ENCODE data around the gene OR4D11. TPM values are rescaled to one million over a fixed set of nuclear protein-coding genes. Genes with fewer than 3 reads are reported as not detected.

OR4D11 gene
- total and polyA plus RNA-seq, 2 donors (not counting 1 experiment from before 2014, with no cell fraction given): not detected

- Mint-ChIP-seq H3K4me3 (no peak overlapping the region), H3K27me3 (peaks cover 12% of the 10 kb centered on the region), H3K9me3 (ENCODE audit: insufficient read depth) (no peaks in the 10 kb centered on the region), H3K4me1 (peaks cover 10% of the 10 kb centered on the region), H3K27ac (no peak overlapping the region)
- intact Hi-C loops (cut with micrococcal nuclease): no loop called here
- no peaks in the 10 kb centered on the region for H3K9me3 ChIP-seq (ENCODE audit: control extremely low read depth in 1 of 3, control insufficient read depth in 2 of 3, insufficient read depth in 1 of 3, low read length in 2 of 3)
- H3K4me1 ChIP-seq (ENCODE audit: control insufficient read depth in 2 of 2, insufficient read depth in 2 of 2, low read length in 2 of 2): peaks cover 4 to 5% of the 10 kb centered on the region in 2 donors
- no peak for ATAC-seq (ENCODE audit: low read depth)
- TF ChIP-seq CTCF (IDR thresholded peaks at IDR 0.05) (no peak), EZH2 (IDR thresholded peaks at IDR 0.05; ENCODE audit: borderline replicate concordance, insufficient read depth, low read depth, low read length, poor library complexity, severe bottlenecking) (no peak)
- no peak overlapping the region for H3K27ac ChIP-seq (ENCODE audit: low read length in 2 of 2)
- no peaks in the 10 kb centered on the region for H4K20me1 ChIP-seq (ENCODE audit: control insufficient read depth, insufficient read depth, low read length, poor library complexity, severe bottlenecking)
- ChIA-PET CTCF (interaction anchor here (1.0 kb wide), 1 partner anchor 29 kb away, joined by 3 read pairs; no protein-coding TSS in a partner anchor), POLR2A (interaction anchor here (0.6 kb wide), 1 partner anchor 145 kb away, joined by 8 read pairs; no protein-coding TSS in a partner anchor)
- no peaks in the 10 kb centered on the region for H3K79me2 ChIP-seq (ENCODE audit: control insufficient read depth, insufficient read depth, low read length)
- no peak overlapping the region for H2AFZ ChIP-seq (ENCODE audit: insufficient read depth, low read depth, low read length, poor library complexity, severe bottlenecking)
- no peak overlapping the region for H3K9ac ChIP-seq (ENCODE audit: low read length)
- no peaks in the 10 kb centered on the region for H3K27me3 ChIP-seq (replicated peaks in 1 of 4; ENCODE audit: control extremely low read depth in 1 of 4, control insufficient read depth in 3 of 4, insufficient read depth in 4 of 4, low read length in 3 of 4)
- no peak overlapping the region for H3K4me3 ChIP-seq (ENCODE audit: control extremely low read depth in 1 of 5, extremely low read depth in 1 of 5, insufficient read depth in 1 of 5, low read depth in 2 of 5, low read length in 4 of 5)
- no peak for DNase-seq
- H3K36me3 ChIP-seq (replicated peaks in 1 of 2; ENCODE audit: control extremely low read depth in 1 of 2, control insufficient read depth in 1 of 2, extremely low read depth in 1 of 2, insufficient read depth in 2 of 2, low read length in 1 of 2): no peaks in the 10 kb centered on the region
- H3K4me2 ChIP-seq (replicated peaks; ENCODE audit: low read depth, low read length, poor library complexity, severe bottlenecking): no peak overlapping the region
Measured at GRCh38 chr11:59479906-59480305, 23.5 kb upstream of the OR4D11 start.

DNA sequence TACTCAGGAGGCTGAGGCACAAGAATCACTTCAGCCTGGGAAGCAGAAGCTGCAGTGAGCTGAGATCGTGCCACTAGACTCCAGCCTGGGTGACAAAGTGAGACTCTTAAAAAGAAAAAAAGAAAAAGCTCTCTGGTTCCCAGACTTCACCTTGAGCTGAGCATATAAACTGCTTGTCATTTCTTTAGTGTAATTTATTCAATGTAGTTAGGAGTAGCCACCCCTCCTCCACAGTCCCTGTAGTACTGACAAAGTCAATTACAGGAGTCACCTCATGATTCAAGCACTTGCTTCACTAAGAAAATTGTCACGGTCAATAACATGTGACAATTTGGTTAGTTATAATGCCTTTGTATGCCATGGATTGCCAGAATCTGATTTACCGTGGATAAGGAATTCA is 23.0 kb upstream of the OR4D11 start:
- Histone ChIP-seq H2AFZ (ENCODE audit: insufficient read depth, low read depth, low read length, poor library complexity, severe bottlenecking) (no peak overlapping the region), H3K4me1 (ENCODE audit: control insufficient read depth in 2 of 2, insufficient read depth in 2 of 2, low read length in 2 of 2) (peaks cover 4 to 5% of the 10 kb centered on the region in 2 donors), H4K20me1 (ENCODE audit: control insufficient read depth, insufficient read depth, low read length, poor library complexity, severe bottlenecking) (no peaks in the 10 kb centered on the region), H3K36me3 (replicated peaks in 1 of 2; ENCODE audit: control extremely low read depth in 1 of 2, control insufficient read depth in 1 of 2, extremely low read depth in 1 of 2, insufficient read depth in 2 of 2, low read length in 1 of 2) (no peaks in the 10 kb centered on the region), H3K4me3 (ENCODE audit: control extremely low read depth in 1 of 5, extremely low read depth in 1 of 5, insufficient read depth in 1 of 5, low read depth in 2 of 5, low read length in 4 of 5) (no peak overlapping the region), H3K79me2 (ENCODE audit: control insufficient read depth, insufficient read depth, low read length) (no peaks in the 10 kb centered on the region), H3K27me3 (replicated peaks in 1 of 4; ENCODE audit: control extremely low read depth in 1 of 4, control insufficient read depth in 3 of 4, insufficient read depth in 4 of 4, low read length in 3 of 4) (no peaks in the 10 kb centered on the region), H3K27ac (ENCODE audit: low read length in 2 of 2) (no peak overlapping the region), H3K9me3 (ENCODE audit: control extremely low read depth in 1 of 3, control insufficient read depth in 2 of 3, insufficient read depth in 1 of 3, low read length in 2 of 3) (no peaks in the 10 kb centered on the region), H3K4me2 (replicated peaks; ENCODE audit: low read depth, low read length, poor library complexity, severe bottlenecking) (no peak overlapping the region), H3K9ac (ENCODE audit: low read length) (no peak overlapping the region)
- intact Hi-C loops (cut with micrococcal nuclease): no loop called here
- ChIA-PET POLR2A (interaction anchor here (0.6 kb wide), 1 partner anchor 146 kb away, joined by 8 read pairs; no protein-coding TSS in a partner anchor), CTCF (no interaction called here)
- TF ChIP-seq EZH2 (IDR thresholded peaks at IDR 0.05; ENCODE audit: borderline replicate concordance, insufficient read depth, low read depth, low read length, poor library complexity, severe bottlenecking): no peak
- no peak for TF ChIP-seq CTCF (IDR thresholded peaks at IDR 0.05)
- H3K27me3 Mint-ChIP-seq: peaks cover 12% of the 10 kb centered on the region
- H3K4me3 Mint-ChIP-seq: no peak overlapping the region
- no peak overlapping the region for H3K27ac Mint-ChIP-seq
- ATAC-seq (ENCODE audit: low read depth) (no peak), DNase-seq (no peak)
- peaks cover 10% of the 10 kb centered on the region for H3K4me1 Mint-ChIP-seq
- H3K9me3 Mint-ChIP-seq (ENCODE audit: insufficient read depth): no peaks in the 10 kb centered on the region
- WGBS (ENCODE audit: insufficient coverage): 100% methylated on average over 3 of the region's 3 CpGs
